Measurements from ENCODE around the gene P2RY6. TPM values are rescaled to one million over a fixed set of nuclear protein-coding genes. Genes with fewer than 3 reads are reported as not detected.

Gene P2RY6
- total RNA-seq, 6 experiments from 2014 or later = 0.54 to 2.4 (median 1.9) TPM

- Mint-ChIP-seq H3K4me3 (no peak overlapping the region), H3K9me3 (no peaks in the 10 kb centered on the region), H3K27ac (no peak overlapping the region), H3K27me3 (ENCODE audit: insufficient read depth) (peaks cover 2% of the 10 kb centered on the region; the same call in 1 of the 2 replicates), H3K36me3 (ENCODE audit: low read depth) (no peaks in the 10 kb centered on the region), H3K4me1 (ENCODE audit: low read depth) (peaks cover 23% of the 10 kb centered on the region)
- TF ChIP-seq CTCF (IDR thresholded peaks at IDR 0.05) = no peak
- DNase-seq = no peak
Observed at GRCh38 chr11:73285721-73286120, 13.6 kb downstream of the P2RY6 start.

GRCh38 chr11:73286240-73286810 is 14.2 kb downstream of the P2RY6 start:
- TF ChIP-seq CTCF (IDR thresholded peaks at IDR 0.05) = peak; percentile 20; the same call in 1 of the 2 replicates
- Mint-ChIP-seq H3K36me3 (ENCODE audit: low read depth) (no peaks in the 10 kb centered on the region), H3K27ac (no peak overlapping the region)

GRCh38 chr11:73287400-73288101 is 15.4 kb downstream of the P2RY6 start:
- Mint-ChIP-seq H3K27me3 (ENCODE audit: insufficient read depth) (peaks cover 2% of the 10 kb centered on the region; the same call in 1 of the 2 replicates), H3K27ac (no peak overlapping the region), H3K4me1 (ENCODE audit: low read depth) (peaks cover 31% of the 10 kb centered on the region), H3K36me3 (ENCODE audit: low read depth) (no peaks in the 10 kb centered on the region), H3K9me3 (no peaks in the 10 kb centered on the region), H3K4me3 (no peak overlapping the region)
- TF ChIP-seq CTCF (IDR thresholded peaks at IDR 0.05) = no peak
- no peak for DNase-seq

More at GRCh38 chr11:73286240-73286810, 14.2 kb downstream of the P2RY6 start:
- DNase-seq = no peak
- H3K4me1 Mint-ChIP-seq (ENCODE audit: low read depth) = peaks cover 23% of the 10 kb centered on the region
- peaks cover 2% of the 10 kb centered on the region; the same call in 1 of the 2 replicates for H3K27me3 Mint-ChIP-seq (ENCODE audit: insufficient read depth)
- H3K9me3 Mint-ChIP-seq = no peaks in the 10 kb centered on the region
- no peak overlapping the region for H3K4me3 Mint-ChIP-seq

- no peak for DNase-seq
- H3K9me3 Mint-ChIP-seq = no peaks in the 10 kb centered on the region
- H3K27me3 Mint-ChIP-seq (ENCODE audit: insufficient read depth) = peaks cover 2% of the 10 kb centered on the region; the same call in 1 of the 2 replicates
- TF ChIP-seq CTCF (IDR thresholded peaks at IDR 0.05) = no peak
- H3K4me3 Mint-ChIP-seq = 0 out of 2 replicates have a peak overlapping the region, but pooled peaks have one; percentile 65
- H3K4me1 Mint-ChIP-seq (ENCODE audit: low read depth) = peaks cover 37% of the 10 kb centered on the region
- H3K27ac Mint-ChIP-seq = peak overlapping the region; percentile 97
- H3K36me3 Mint-ChIP-seq (ENCODE audit: low read depth) = no peaks in the 10 kb centered on the region
Observed at GRCh38 chr11:73288192-73288872, 16.2 kb downstream of the P2RY6 start.

GRCh38 chr11:73288873-73289707 is 17.0 kb downstream of the P2RY6 start:
- Mint-ChIP-seq H3K36me3 (ENCODE audit: low read depth) (no peaks in the 10 kb centered on the region), H3K27me3 (ENCODE audit: insufficient read depth) (peaks cover 2% of the 10 kb centered on the region; the same call in 1 of the 2 replicates), H3K9me3 (no peaks in the 10 kb centered on the region), H3K4me1 (ENCODE audit: low read depth) (peaks cover 40% of the 10 kb centered on the region), H3K4me3 (peak overlapping the region; percentile 65), H3K27ac (peak overlapping the region; percentile 97)
- peak; percentile 90 for DNase-seq
- peak; percentile 98 for TF ChIP-seq CTCF (IDR thresholded peaks at IDR 0.05)

Data from HFFc6 (cell line).